Keratinocyte (primary cell): Measurements from ENCODE around the gene ZNF789. TPM values are rescaled to one million over a fixed set of nuclear protein-coding genes. Genes with fewer than 3 reads are reported as not detected.

Experiments used
- DNase-seq: peaks from one replicate; pipeline ENCODE4 v3.0.0-alpha.2; 2011; ENCODE audit warnings: low read depth, missing footprints, low spot score
- FAIRE-seq: peaks from 2 replicates; lab custom pipeline; 2011; peaks lifted over from hg19 to GRCh38; lab: Jason Lieb, UNC
- H2AFZ ChIP-seq: 2 replicates; pipeline ENCODE4 v1.6.0; 2012; ENCODE audit warnings: low read length, control low read depth, inconsistent platforms; ENCODE audit not compliant: control insufficient read depth
- H3K27ac ChIP-seq: 2 replicates; pipeline ENCODE4 v1.5.1; 2011; ENCODE audit warnings: low read length; ENCODE audit not compliant: control insufficient read depth, insufficient read depth
- H3K27me3 ChIP-seq: 3 replicates; pipeline ENCODE4 v1.6.0; 2011; ENCODE audit warnings: low read length; ENCODE audit not compliant: control insufficient read depth, insufficient read depth; ENCODE audit errors: extremely low read depth
- H3K36me3 ChIP-seq, 2 experiments: 2 replicates in 1 of 2; 3 replicates in 1 of 2; pipeline ENCODE4 v1.5.1; 2011; ENCODE audit warnings: low read length in 2 of 2, mild to moderate bottlenecking in 1 of 2; ENCODE audit not compliant: control insufficient read depth in 2 of 2, insufficient read depth in 2 of 2; ENCODE audit errors: extremely low read depth in 1 of 2
- H3K4me1 ChIP-seq: 3 replicates; pipeline ENCODE4 v1.5.1; 2011; ENCODE audit warnings: low read length; ENCODE audit not compliant: control insufficient read depth, insufficient read depth; ENCODE audit errors: extremely low read depth
- H3K4me2 ChIP-seq: 3 replicates; pipeline ENCODE4 v1.6.0; 2011; ENCODE audit warnings: low read depth, low read length; ENCODE audit not compliant: control insufficient read depth, insufficient read depth; ENCODE audit errors: extremely low read depth
- H3K4me3 ChIP-seq, 3 experiments: fragments of 200-600 bp in 1 of 3; sonication (generic) in 1 of 3; 2 replicates in 2 of 3; 3 replicates in 1 of 3; pipeline ENCODE4 v1.5.1; 2011 to 2016; ENCODE audit warnings: low read length in 3 of 3, mild to moderate bottlenecking in 3 of 3, control low read depth in 2 of 3, inconsistent platforms in 1 of 3, low read depth in 1 of 3, mixed read lengths in 1 of 3, mixed run types in 1 of 3, moderate library complexity in 1 of 3; ENCODE audit not compliant: control insufficient read depth in 2 of 3, insufficient read depth in 2 of 3; ENCODE audit errors: extremely low read depth in 1 of 3
- H3K79me2 ChIP-seq: 2 replicates; pipeline ENCODE4 v1.6.0; 2012; ENCODE audit warnings: low read length; ENCODE audit not compliant: control insufficient read depth, insufficient read depth
- H3K9ac ChIP-seq: 3 replicates; pipeline ENCODE4 v1.6.0; 2011; ENCODE audit warnings: low read length; ENCODE audit not compliant: control insufficient read depth, insufficient read depth; ENCODE audit errors: extremely low read depth
- H3K9me1 ChIP-seq: 3 replicates; pipeline ENCODE4 v1.6.0; 2011; ENCODE audit warnings: low read length; ENCODE audit not compliant: control insufficient read depth, insufficient read depth; ENCODE audit errors: extremely low read depth
- H3K9me3 ChIP-seq: 2 replicates; pipeline ENCODE4 v1.5.1; 2012; ENCODE audit warnings: low read depth, low read length; ENCODE audit not compliant: control insufficient read depth
- H4K20me1 ChIP-seq: 3 replicates; pipeline ENCODE4 v1.6.0; 2011; ENCODE audit warnings: low read length; ENCODE audit not compliant: control insufficient read depth, insufficient read depth; ENCODE audit errors: extremely low read depth
- CTCF ChIP-seq, 3 experiments: IDR thresholded peaks in 1 of 3; conservative IDR thresholded peaks in 1 of 3; optimal IDR thresholded peaks in 1 of 3; 2 replicates in 2 of 3; 3 replicates in 1 of 3; pipeline versions ENCODE3 to v1.5.1; 2011; ENCODE audit warnings: low read length in 3 of 3, mild to moderate bottlenecking in 3 of 3, moderate library complexity in 2 of 3, control low read depth in 1 of 3, inconsistent platforms in 1 of 3; ENCODE audit not compliant: insufficient read depth in 2 of 3; ENCODE audit errors: extremely low read depth in 1 of 3
- EZH2 ChIP-seq: IDR thresholded peaks from one replicate; pipeline ENCODE4 v1.6.1; 2012; ENCODE audit warnings: inconsistent platforms, mild to moderate bottlenecking, low read length, moderate library complexity
- dilution Hi-C: fragments of 300-500 bp; cut with MboI; formaldehyde crosslinking; loops from one replicate; pipeline ENCODE4 v1.7.0; 2020; ENCODE audit warnings: low sequenced_read_pairs; ENCODE audit not compliant: extremely low pct_ligation_motif_present
- polyA plus RNA-seq, 5 experiments: library from polyadenylated mRNA; depleted of rRNA in 3 of 5; stranded (reverse) in 3 of 5; stranded (forward) in 1 of 5; unstranded in 1 of 5; fragments of >200 nt; gene quantifications; 1 replicate in 1 of 5; 2 replicates in 3 of 5; 3 replicates in 1 of 5; pipeline versions ENCODE4 v1.2.1 to v1.2.3, GENCODE V29; 2011 to 2012; ENCODE audit warnings: missing spikeins in 2 of 5, low read depth in 1 of 5, low replicate concordance in 1 of 5

ZNF789 gene
- polyA plus RNA-seq, 1 donor (not counting 4 experiments of a cell fraction or from before 2014, with no cell fraction given) = 17.5 TPM

- Histone ChIP-seq H3K9me1 (no peaks in the 10 kb centered on the region), H3K36me3 (peaks cover 10 to 15% of the 10 kb centered on the region in 2 experiments), H3K79me2 (no peaks in the 10 kb centered on the region), H3K27me3 (no peaks in the 10 kb centered on the region), H3K9me3 (peaks cover 3% of the 10 kb centered on the region), H3K4me1 (no peaks in the 10 kb centered on the region), H4K20me1 (no peaks in the 10 kb centered on the region), H2AFZ (no peak overlapping the region), H3K4me2 (no peak overlapping the region), H3K4me3 (no peak overlapping the region), H3K9ac (no peak overlapping the region), H3K27ac (no peak overlapping the region)
- FAIRE-seq (no peak), DNase-seq (no peak)
- dilution Hi-C loops = no loop called here
- TF ChIP-seq EZH2 (no peak), CTCF (optimal IDR thresholded peaks at IDR 0.05 in 1 of 3, IDR thresholded peaks at IDR 0.05 in 1 of 3, conservative IDR thresholded peaks at IDR 0.05 in 1 of 3; ENCODE audit: extremely low read depth in 1 of 3, insufficient read depth in 2 of 3, low read length in 3 of 3) (peak; percentile 28 to 59 (median 42))
These were observed 53.2 kb downstream of the ZNF789 start for GRCh38 chr7:99525713-99526440.

- H3K4me2 ChIP-seq = no peak overlapping the region
- peaks cover 23% of the 10 kb centered on the region for H3K9me3 ChIP-seq
- no peak overlapping the region for H3K27ac ChIP-seq
- no peak for FAIRE-seq
- TF ChIP-seq EZH2 = no peak
- no peak for TF ChIP-seq CTCF (optimal IDR thresholded peaks at IDR 0.05 in 1 of 3, IDR thresholded peaks at IDR 0.05 in 1 of 3, conservative IDR thresholded peaks at IDR 0.05 in 1 of 3; ENCODE audit: extremely low read depth in 1 of 3, insufficient read depth in 2 of 3, low read length in 3 of 3)
- H3K27me3 ChIP-seq = no peaks in the 10 kb centered on the region
- no peak overlapping the region for H2AFZ ChIP-seq
- H3K4me1 ChIP-seq = no peaks in the 10 kb centered on the region
- H3K9ac ChIP-seq = no peak overlapping the region
- H4K20me1 ChIP-seq = no peaks in the 10 kb centered on the region
- DNase-seq = no peak
- peaks cover 22 to 24% of the 10 kb centered on the region in 2 experiments for H3K36me3 ChIP-seq
- H3K79me2 ChIP-seq = no peaks in the 10 kb centered on the region
- no peak overlapping the region for H3K4me3 ChIP-seq
- dilution Hi-C loops = no loop called here
- no peaks in the 10 kb centered on the region for H3K9me1 ChIP-seq
These were observed 58.7 kb downstream of the ZNF789 start for GRCh38 chr7:99531354-99531765.
